Gastrocnemius medialis (tissue), 4 donors: ENCODE measurements around the gene ZNF219.

Source experiments
- CTCF ChIP-seq, 5 experiments: fragments of 450-650 bp in 3 of 5; fragments of 200-600 bp in 2 of 5; sonication (generic) in 2 of 5; IDR thresholded peaks in 4 of 5; conservative IDR thresholded peaks in 1 of 5; 1 replicate in 4 of 5; 2 replicates in 1 of 5; pipeline ENCODE4 v1.5.1; 2016 to 2019; ENCODE audit warnings: antibody characterized with exemption in 5 of 5, mild to moderate bottlenecking in 3 of 5, moderate library complexity in 3 of 5
- POLR2A ChIP-seq, 2 donors: fragments of 450-650 bp; IDR thresholded peaks; one replicate each; pipeline ENCODE4 v1.6.1; 2017; ENCODE audit warnings: antibody characterized with exemption in 2 of 2, mild to moderate bottlenecking in 2 of 2, moderate library complexity in 2 of 2

- no peak for TF ChIP-seq CTCF (IDR thresholded peaks at IDR 0.05 in 4 of 5, conservative IDR thresholded peaks at IDR 0.05 in 1 of 5)
- TF ChIP-seq POLR2A (IDR thresholded peaks at IDR 0.05): no peak
These were observed 20.5 kb upstream of the ZNF219 start for GRCh38 chr14:21118933-21119332.
